Left lung (tissue), 10 donors: ENCODE results near the gene PLAGL2. TPM values are rescaled to one million over a fixed set of nuclear protein-coding genes. Genes with fewer than 3 reads are reported as not detected.

Experiments used
- ATAC-seq: fragments of 200-7000 bp; cut with Tn5 transposase; one replicate; pipeline ENCODE4 v1.9.1; 2020; ENCODE audit warnings: moderate library complexity
- DNase-seq, 4 donors: peaks; one replicate each; pipeline ENCODE4 v3.0.0-alpha.2; 2013 to 2020
- H3K27ac ChIP-seq, 2 donors: fragments of 200-600 bp; sonication (generic) in 1 of 2; one replicate each; pipeline versions ENCODE4 v1.5.0 to v1.8.0; 2020 to 2021
- H3K27me3 ChIP-seq, 2 donors: fragments of 200-600 bp; sonication (generic) in 1 of 2; one replicate each; pipeline versions ENCODE4 v1.5.0 to v1.8.0; 2020 to 2021
- H3K36me3 ChIP-seq, 2 donors: fragments of 200-600 bp; sonication (generic) in 1 of 2; one replicate each; pipeline versions ENCODE4 v1.5.0 to v1.8.0; 2020 to 2021
- H3K4me1 ChIP-seq, 2 donors: fragments of 200-600 bp; one replicate each; pipeline ENCODE4 v1.8.0; 2021
- H3K4me3 ChIP-seq, 2 donors: fragments of 200-600 bp; sonication (generic) in 1 of 2; one replicate each; pipeline versions ENCODE4 v1.5.0 to v1.8.0; 2020 to 2021; ENCODE audit warnings: mild to moderate bottlenecking in 1 of 2
- H3K9me3 ChIP-seq, 2 donors: fragments of 200-600 bp; sonication (generic) in 1 of 2; one replicate each; pipeline versions ENCODE4 v1.5.0 to v1.8.0; 2020 to 2021
- CTCF ChIP-seq, 2 donors: fragments of 200-600 bp; sonication (generic) in 1 of 2; IDR thresholded peaks; one replicate each; pipeline versions ENCODE4 v1.5.0 to v1.8.0; 2021; ENCODE audit warnings: antibody characterized with exemption in 2 of 2
- intact Hi-C, 2 donors: fragments of 100-400 bp; cut with DNase I; formaldehyde crosslinking; loops; one replicate each; pipeline versions ENCODE4 v1.11.2 to v1.14.2; 2022
- polyA plus RNA-seq, 6 donors: library from polyadenylated mRNA; unstranded; fragments of 120-200 nt; gene quantifications; one replicate each; pipeline ENCODE4 v1.2.1, GENCODE V29; 2013; ENCODE audit not compliant: insufficient read length in 6 of 6
- total RNA-seq, 2 donors: library from RNA; stranded (reverse); fragmentation: NEBNext Ultra II Directional; extraction: Animal tissue kit (Norgen Biotek cat#: 25700); gene quantifications; one replicate each; pipeline ENCODE4 v1.2.1, GENCODE V29; 2021
- donor health status: DM: no; HTN: yes; CAD: no.
- donor health status: DM: no; HTN: no; CAD: no.

PLAGL2 gene
- total and polyA plus RNA-seq, 8 donors, result 12.6 to 28.0 (median 25.3) TPM

DNA sequence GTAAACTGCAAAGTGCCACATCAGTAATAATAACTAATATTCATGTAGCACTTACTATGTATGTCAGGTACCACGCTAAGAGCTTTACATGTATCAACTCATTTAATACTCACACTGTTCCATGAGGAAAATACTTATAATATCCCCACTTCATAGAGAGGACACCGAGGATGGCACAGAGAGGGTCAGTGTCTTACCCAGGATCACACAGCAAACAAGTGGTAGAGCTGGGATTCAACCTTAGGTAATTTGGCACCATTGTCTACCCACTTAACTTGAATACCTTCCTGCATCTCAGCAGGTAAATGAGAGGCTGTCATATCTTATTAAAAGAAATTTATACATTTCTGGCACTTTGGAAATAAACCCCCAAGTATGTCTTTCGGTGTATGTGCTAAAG is 8.2 kb upstream of the PLAGL2 start:
- no peak for ATAC-seq
- H3K27ac ChIP-seq, result no peak overlapping the region
- no peaks in the 10 kb centered on the region for H3K9me3 ChIP-seq
- H3K4me3 ChIP-seq, result no peak overlapping the region
- no peak for TF ChIP-seq CTCF (IDR thresholded peaks at IDR 0.05)
- H3K36me3 ChIP-seq, result peaks cover 0 to 83% of the 10 kb centered on the region in 2 donors
- intact Hi-C loops, result no loop called here
- DNase-seq, result no peak
- H3K4me1 ChIP-seq, result peaks cover 0 to under 1% of the 10 kb centered on the region in 2 donors
- no peaks in the 10 kb centered on the region for H3K27me3 ChIP-seq

DNA sequence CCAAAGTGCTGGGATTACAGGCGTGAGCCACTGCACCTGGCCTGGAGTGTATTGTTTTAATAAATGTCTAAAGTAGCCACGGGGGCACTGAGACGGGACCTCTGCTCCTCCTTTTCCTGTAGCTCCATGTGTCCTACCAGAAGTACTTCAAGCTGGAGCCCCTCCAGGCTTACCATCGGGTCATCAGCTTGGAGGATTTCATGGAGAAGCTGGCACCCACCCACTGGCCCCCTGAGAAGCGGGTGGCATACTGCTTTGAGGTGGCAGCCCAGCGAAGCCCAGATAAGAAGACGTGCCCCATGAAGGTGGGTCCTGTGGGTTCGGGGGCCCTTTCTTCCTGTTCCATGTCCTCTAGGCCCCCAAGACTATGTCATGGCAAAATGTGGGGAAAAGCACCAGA is 7.6 kb upstream of the PLAGL2 start:
- H3K36me3 ChIP-seq, result peaks cover 0 to 82% of the 10 kb centered on the region in 2 donors
- no peak for TF ChIP-seq CTCF (IDR thresholded peaks at IDR 0.05)
- no peaks in the 10 kb centered on the region for H3K9me3 ChIP-seq
- intact Hi-C loops, result no loop called here
- no peaks in the 10 kb centered on the region for H3K27me3 ChIP-seq
- H3K4me1 ChIP-seq, result peaks cover 0 to 6% of the 10 kb centered on the region in 2 donors
- DNase-seq (no peak), ATAC-seq (no peak)
- H3K27ac ChIP-seq, result no peak overlapping the region
- no peak overlapping the region for H3K4me3 ChIP-seq

DNA sequence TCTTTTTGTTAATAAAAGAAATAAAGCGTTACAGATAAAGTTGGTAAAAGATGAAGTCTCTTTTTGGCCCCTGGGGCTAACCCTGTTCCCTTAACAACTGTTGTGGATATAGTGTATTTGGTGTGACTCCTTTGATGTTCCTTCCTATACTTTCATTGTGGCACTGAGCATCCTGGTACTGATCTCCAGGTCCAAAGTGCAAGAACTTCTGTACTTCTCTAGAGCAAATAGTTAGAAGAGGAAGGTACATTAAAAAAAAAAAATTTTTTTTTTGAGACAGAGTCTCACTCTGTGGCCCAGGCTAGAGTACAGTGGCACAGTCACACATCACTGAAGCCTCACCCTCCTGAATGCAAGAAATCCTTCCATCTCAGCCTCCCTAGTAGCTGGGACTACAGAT is 6.3 kb upstream of the PLAGL2 start:
- TF ChIP-seq CTCF (IDR thresholded peaks at IDR 0.05), result no peak
- Histone ChIP-seq H3K27me3 (no peaks in the 10 kb centered on the region), H3K36me3 (peaks cover 0 to 71% of the 10 kb centered on the region in 2 donors), H3K4me1 (peaks cover 0 to 19% of the 10 kb centered on the region in 2 donors), H3K27ac (no peak overlapping the region), H3K9me3 (no peaks in the 10 kb centered on the region), H3K4me3 (no peak overlapping the region)
- DNase-seq, result no peak
- ATAC-seq, result no peak
- intact Hi-C loops, result no loop called here

- Histone ChIP-seq H3K4me3 (no peak overlapping the region), H3K9me3 (no peaks in the 10 kb centered on the region), H3K4me1 (peaks cover 24 to 47% of the 10 kb centered on the region in 2 donors), H3K27ac (no peak overlapping the region), H3K27me3 (no peaks in the 10 kb centered on the region), H3K36me3 (peaks cover 0 to 34% of the 10 kb centered on the region in 2 donors)
- no peak for TF ChIP-seq CTCF (IDR thresholded peaks at IDR 0.05)
- no peak for ATAC-seq
- intact Hi-C loops, result no loop called here
- DNase-seq, result no peak
These were observed 2.5 kb upstream of the PLAGL2 start for GRCh38 chr20:32209850-32210605.

- no peak for DNase-seq
These were observed 1.1 kb upstream of the PLAGL2 start for GRCh38 chr20:32208499-32209154.

More at GRCh38 chr20:32208499-32209154, 1.1 kb upstream of the PLAGL2 start:
- ATAC-seq, result no peak
- intact Hi-C loops, result no loop called here
- Histone ChIP-seq H3K9me3 (no peaks in the 10 kb centered on the region), H3K27me3 (no peaks in the 10 kb centered on the region), H3K36me3 (peaks cover 0 to 27% of the 10 kb centered on the region in 2 donors), H3K4me3 (peak overlapping the region; percentile 93 to 98), H3K4me1 (peaks cover 38 to 61% of the 10 kb centered on the region in 2 donors), H3K27ac (peak overlapping the region in 1 of 2 donors; percentile 37)
- TF ChIP-seq CTCF (IDR thresholded peaks at IDR 0.05), result no peak
